KMS-11 (cell line): Measurements from ENCODE around the gene PUSL1.

Source experiments
- H2AFZ ChIP-seq: fragments of 200-600 bp; sonication (generic); 2 replicates; pipeline ENCODE4 v1.6.1; 2016; ENCODE audit warnings: antibody characterized with exemption, mixed run types, low read depth
- H3K27ac ChIP-seq: fragments of 200-600 bp; sonication (generic); 2 replicates; pipeline ENCODE4 v1.6.1; 2016; ENCODE audit warnings: mild to moderate bottlenecking, mixed run types
- H3K27me3 ChIP-seq: fragments of 200-600 bp; sonication (generic); 2 replicates; pipeline ENCODE4 v1.6.1; 2017; ENCODE audit warnings: mild to moderate bottlenecking, low read depth, mixed run types, moderate library complexity; ENCODE audit not compliant: insufficient read depth
- H3K36me3 ChIP-seq: fragments of 200-600 bp; sonication (generic); 2 replicates; pipeline ENCODE4 v1.6.1; 2017; ENCODE audit warnings: mild to moderate bottlenecking, mixed run types; ENCODE audit not compliant: insufficient read depth
- H3K4me1 ChIP-seq: fragments of 200-600 bp; sonication (generic); 2 replicates; pipeline ENCODE4 v1.6.1; 2016; ENCODE audit warnings: mild to moderate bottlenecking, low read depth, mixed run types; ENCODE audit not compliant: poor library complexity, severe bottlenecking
- H3K4me2 ChIP-seq: fragments of 200-600 bp; sonication (generic); 2 replicates; pipeline ENCODE4 v1.7.0; 2016; ENCODE audit warnings: mild to moderate bottlenecking, mixed run types
- H3K4me3 ChIP-seq: fragments of 200-600 bp; sonication (generic); IDR thresholded peaks from 2 replicates; pipeline ENCODE4 v1.6.1; 2017; ENCODE audit warnings: low read depth, low read length, mixed read lengths; ENCODE audit not compliant: insufficient read depth
- H3K79me2 ChIP-seq: fragments of 200-600 bp; sonication (generic); 2 replicates; pipeline ENCODE4 v1.6.1; 2016; ENCODE audit warnings: low read depth, mixed run types; ENCODE audit not compliant: insufficient read depth
- H3K9ac ChIP-seq: fragments of 200-600 bp; sonication (generic); 2 replicates; pipeline ENCODE4 v1.6.1; 2016; ENCODE audit warnings: mild to moderate bottlenecking, mixed run types
- H4K20me1 ChIP-seq: fragments of 200-600 bp; sonication (generic); 2 replicates; pipeline ENCODE4 v1.6.1; 2016; ENCODE audit warnings: mild to moderate bottlenecking, mixed run types; ENCODE audit not compliant: insufficient read depth
- CTCF ChIP-seq: fragments of 200-600 bp; sonication (generic); conservative IDR thresholded peaks from 2 replicates; pipeline ENCODE4 v1.6.1; 2017; ENCODE audit warnings: low read depth, mild to moderate bottlenecking, antibody characterized with exemption, low read length, moderate library complexity, mixed read lengths

Gene PUSL1

DNA sequence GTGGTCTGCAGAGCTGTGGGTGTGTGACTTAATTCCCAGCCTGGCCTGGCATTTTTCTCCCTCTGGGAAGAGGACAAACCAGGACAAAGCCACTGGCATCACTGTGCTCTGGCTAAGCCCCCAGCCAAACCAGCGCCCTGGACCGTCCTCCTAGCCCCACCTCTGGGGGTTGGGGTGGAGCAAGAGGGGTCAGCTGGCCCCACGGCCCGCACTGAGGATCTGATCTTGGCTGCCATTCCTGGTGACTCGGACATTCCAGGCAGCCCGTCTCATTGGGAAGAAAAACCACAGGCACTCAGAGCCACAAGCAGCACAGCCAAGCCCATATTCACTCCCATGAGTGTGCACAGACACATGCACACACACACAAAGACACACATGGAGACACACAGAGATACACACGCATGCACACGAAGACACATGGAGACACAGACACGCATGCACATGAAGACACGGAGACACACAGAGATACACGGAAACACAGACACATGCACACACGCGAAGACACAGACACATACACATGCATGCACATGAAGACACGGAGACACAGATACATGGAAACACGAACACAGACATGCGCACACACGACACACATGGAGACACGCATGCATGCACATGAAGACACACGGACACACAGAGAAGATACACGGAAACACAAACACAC is 52.2 kb downstream of the PUSL1 start:
- H4K20me1 ChIP-seq = no peaks in the 10 kb centered on the region
- peaks cover 14% of the 10 kb centered on the region for H3K4me1 ChIP-seq
- no peak overlapping the region for H3K4me3 ChIP-seq
- H3K27ac ChIP-seq = no peak overlapping the region
- H3K9ac ChIP-seq = no peak overlapping the region
- H3K27me3 ChIP-seq = peaks cover 8% of the 10 kb centered on the region; the same call in 1 of the 2 replicates
- H3K4me2 ChIP-seq = no peak overlapping the region
- no peak for TF ChIP-seq CTCF
- no peaks in the 10 kb centered on the region for H3K79me2 ChIP-seq
- no peak overlapping the region for H2AFZ ChIP-seq
- H3K36me3 ChIP-seq = no peaks in the 10 kb centered on the region
